MCF 10A (cell line): ENCODE results near the gene PADI4. TPM values are rescaled to one million over a fixed set of nuclear protein-coding genes. Genes with fewer than 3 reads are reported as not detected.

Experiments used
- BruUV-seq: library from RNA; stranded (reverse); fragments of 400-500 nt; replicated peaks from 2 replicates; lab custom pipeline; 2021; lab: Mats Ljungman, UMichigan
- CTCF ChIA-PET: fragments of 300-600 bp; sonication (Branson Sonifier 250); formaldehyde crosslinking; extraction: SDS; loops from one replicate; lab custom pipeline; 2021; ENCODE audit warnings: antibody characterized with exemption, inconsistent platforms; lab: Yijun Ruan, JAX
- POLR2A ChIA-PET: fragments of 300-600, 350-650 bp; sonication (Branson Sonifier 250); formaldehyde crosslinking; extraction: SDS; loops from one replicate; lab custom pipeline; 2020; ENCODE audit warnings: antibody characterized with exemption, inconsistent platforms; lab: Yijun Ruan, JAX
- DNase-seq: peaks from one replicate; pipeline ENCODE4 v3.0.0-alpha.2; 2018; ENCODE audit not compliant: unreplicated experiment
- H3K27ac Mint-ChIP-seq: one replicate; pipeline ENCODE4 v1.8.0; 2022; ENCODE audit warnings: mild to moderate bottlenecking, low read depth, mixed read lengths; ENCODE audit not compliant: unreplicated experiment
- H3K27me3 Mint-ChIP-seq: one replicate; pipeline ENCODE4 v1.8.0; 2022; ENCODE audit warnings: mixed read lengths; ENCODE audit not compliant: insufficient read depth, unreplicated experiment
- H3K36me3 Mint-ChIP-seq: one replicate; pipeline ENCODE4 v1.8.0; 2022; ENCODE audit warnings: mild to moderate bottlenecking, moderate library complexity, mixed read lengths; ENCODE audit not compliant: insufficient read depth, unreplicated experiment
- H3K4me1 Mint-ChIP-seq: one replicate; pipeline ENCODE4 v1.8.0; 2022; ENCODE audit warnings: mixed read lengths; ENCODE audit not compliant: insufficient read depth, unreplicated experiment
- H3K4me3 Mint-ChIP-seq: one replicate; pipeline ENCODE4 v1.8.0; 2022; ENCODE audit warnings: mild to moderate bottlenecking, moderate library complexity, mixed read lengths; ENCODE audit not compliant: unreplicated experiment
- H3K9me3 Mint-ChIP-seq: one replicate; pipeline ENCODE4 v1.8.0; 2022; ENCODE audit warnings: mixed read lengths; ENCODE audit not compliant: unreplicated experiment
- CTCF ChIP-seq: fragments of 200-600 bp; IDR thresholded peaks from one replicate; pipeline ENCODE4 v1.8.0; 2022; ENCODE audit warnings: antibody characterized with exemption, mild to moderate bottlenecking; ENCODE audit not compliant: unreplicated experiment
- intact Hi-C: fragments of 100-400 bp; cut with micrococcal nuclease; formaldehyde crosslinking; loops from 2 replicates; pipeline ENCODE4 v1.14.1; 2022
- total RNA-seq: library from RNA; stranded (reverse); gene quantifications from 2 replicates; pipeline ENCODE4 v1.2.3, GENCODE V29; 2022

Gene PADI4
- total RNA-seq, 1 experiment from 2014 or later, result 0.51 TPM

GRCh38 chr1:17292299-17293160, 15.5 kb upstream of the PADI4 start:
- no TSS peak for BruUV-seq
- Mint-ChIP-seq H3K27me3 (no peaks in the 10 kb centered on the region), H3K9me3 (no peaks in the 10 kb centered on the region), H3K4me1 (peaks cover 27% of the 10 kb centered on the region), H3K4me3 (no peak overlapping the region), H3K27ac (no peak overlapping the region), H3K36me3 (no peaks in the 10 kb centered on the region)
- ChIA-PET POLR2A (interaction anchor here (0.7 to 2.6 kb wide), 3 partner anchors 11 to 78 kb away, joined by 3 to 16 read pairs (median 5); no protein-coding TSS in a partner anchor), CTCF (interaction anchor here (0.8 kb wide), 1 partner anchor 340 kb away, joined by 3 read pairs; no protein-coding TSS in a partner anchor)
- intact Hi-C loops, result no loop called here
- DNase-seq, result peak; percentile 81
- no peak for TF ChIP-seq CTCF

DNA sequence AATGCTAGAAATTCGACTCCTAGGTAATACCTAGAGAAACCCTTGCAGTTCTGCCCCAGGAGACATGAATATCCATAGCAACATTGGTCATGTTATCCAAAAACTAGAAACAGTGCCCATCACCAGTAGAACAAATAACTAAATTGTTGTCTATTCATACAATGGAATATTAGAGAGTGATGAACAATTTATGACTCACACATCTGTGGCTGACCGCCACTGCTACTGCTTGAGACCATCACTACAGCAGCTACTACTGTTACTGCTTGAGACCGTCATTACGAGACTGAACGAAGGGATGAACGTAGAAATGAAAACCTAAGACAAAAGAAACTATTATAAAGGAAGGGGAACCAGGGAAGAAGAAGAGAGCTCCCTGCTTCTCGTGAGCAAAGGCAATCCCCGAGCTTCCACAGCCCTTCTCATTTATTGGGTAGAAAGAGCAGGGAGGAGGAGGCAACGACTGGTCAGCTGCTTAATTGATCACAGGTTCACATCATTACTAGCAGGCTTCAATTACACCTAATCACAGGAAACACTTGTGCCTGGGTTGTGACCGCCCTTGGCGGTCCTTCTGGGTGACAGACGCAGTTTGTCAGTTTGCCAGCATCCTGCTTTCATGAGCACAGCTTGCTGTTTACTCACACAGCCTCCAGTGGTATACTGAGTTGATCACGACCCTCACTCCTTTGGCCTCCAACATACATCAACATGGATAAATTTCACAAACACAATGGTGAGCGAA, 14.1 kb upstream of the PADI4 start:
- no TSS peak for BruUV-seq
- Mint-ChIP-seq H3K27me3 (no peaks in the 10 kb centered on the region), H3K36me3 (no peaks in the 10 kb centered on the region), H3K4me3 (no peak overlapping the region), H3K9me3 (no peaks in the 10 kb centered on the region), H3K27ac (no peak overlapping the region), H3K4me1 (peaks cover 37% of the 10 kb centered on the region)
- POLR2A ChIA-PET, result interaction anchor here (0.6 to 2.6 kb wide), 3 partner anchors 10 to 19 kb away, joined by 3 to 16 read pairs (median 5); no protein-coding TSS in a partner anchor
- CTCF ChIA-PET, result interaction anchor here (0.6 kb wide), 1 partner anchor 1507 kb away, joined by 3 read pairs; no protein-coding TSS in a partner anchor
- DNase-seq, result no peak
- intact Hi-C loops, result no loop called here
- TF ChIP-seq CTCF, result no peak

- no TSS peak for BruUV-seq
- POLR2A ChIA-PET, result no interaction called here
- no peak for TF ChIP-seq CTCF
- CTCF ChIA-PET, result no interaction called here
- Mint-ChIP-seq H3K4me1 (peaks cover 39% of the 10 kb centered on the region), H3K27me3 (no peaks in the 10 kb centered on the region), H3K9me3 (no peaks in the 10 kb centered on the region), H3K4me3 (no peak overlapping the region), H3K27ac (no peak overlapping the region), H3K36me3 (no peaks in the 10 kb centered on the region)
- DNase-seq, result no peak
- intact Hi-C loops, result no loop called here
These were observed 12.7 kb upstream of the PADI4 start for GRCh38 chr1:17295292-17295691.

DNA sequence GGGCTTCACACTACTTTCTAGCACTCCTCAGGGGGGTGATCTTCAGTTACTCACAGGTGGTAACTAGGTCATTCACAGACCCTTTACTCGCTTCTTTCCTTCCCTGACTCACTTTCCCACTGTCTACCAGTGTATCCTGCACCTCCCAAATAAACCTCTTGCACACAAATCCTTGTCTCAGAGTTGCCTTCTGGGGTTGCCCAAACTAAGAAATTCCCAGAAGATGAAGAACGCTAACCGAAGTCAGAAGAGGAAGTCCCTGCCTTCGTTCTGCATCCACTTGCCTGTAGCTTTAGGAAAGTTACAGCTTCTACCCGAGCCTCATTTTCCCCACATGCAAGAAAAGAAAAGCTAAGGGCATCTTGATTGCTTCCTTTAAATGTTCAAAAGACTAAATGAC, 11.9 kb upstream of the PADI4 start:
- no peaks in the 10 kb centered on the region for H3K36me3 Mint-ChIP-seq
- no peaks in the 10 kb centered on the region for H3K9me3 Mint-ChIP-seq
- H3K4me1 Mint-ChIP-seq, result peaks cover 39% of the 10 kb centered on the region
- H3K27ac Mint-ChIP-seq, result no peak overlapping the region
- no peak for TF ChIP-seq CTCF
- POLR2A ChIA-PET, result interaction anchor here (0.7 to 3.2 kb wide), 2 partner anchors 9 to 13 kb away, joined by 3 to 11 read pairs; partner anchors contain the start of gene PADI4
- CTCF ChIA-PET, result no interaction called here
- no peaks in the 10 kb centered on the region for H3K27me3 Mint-ChIP-seq
- H3K4me3 Mint-ChIP-seq, result no peak overlapping the region
- intact Hi-C loops, result no loop called here
- DNase-seq, result no peak
- BruUV-seq, result no TSS peak
